ENCODE measurements around the gene SCN1B.

SCN1B gene

DNA sequence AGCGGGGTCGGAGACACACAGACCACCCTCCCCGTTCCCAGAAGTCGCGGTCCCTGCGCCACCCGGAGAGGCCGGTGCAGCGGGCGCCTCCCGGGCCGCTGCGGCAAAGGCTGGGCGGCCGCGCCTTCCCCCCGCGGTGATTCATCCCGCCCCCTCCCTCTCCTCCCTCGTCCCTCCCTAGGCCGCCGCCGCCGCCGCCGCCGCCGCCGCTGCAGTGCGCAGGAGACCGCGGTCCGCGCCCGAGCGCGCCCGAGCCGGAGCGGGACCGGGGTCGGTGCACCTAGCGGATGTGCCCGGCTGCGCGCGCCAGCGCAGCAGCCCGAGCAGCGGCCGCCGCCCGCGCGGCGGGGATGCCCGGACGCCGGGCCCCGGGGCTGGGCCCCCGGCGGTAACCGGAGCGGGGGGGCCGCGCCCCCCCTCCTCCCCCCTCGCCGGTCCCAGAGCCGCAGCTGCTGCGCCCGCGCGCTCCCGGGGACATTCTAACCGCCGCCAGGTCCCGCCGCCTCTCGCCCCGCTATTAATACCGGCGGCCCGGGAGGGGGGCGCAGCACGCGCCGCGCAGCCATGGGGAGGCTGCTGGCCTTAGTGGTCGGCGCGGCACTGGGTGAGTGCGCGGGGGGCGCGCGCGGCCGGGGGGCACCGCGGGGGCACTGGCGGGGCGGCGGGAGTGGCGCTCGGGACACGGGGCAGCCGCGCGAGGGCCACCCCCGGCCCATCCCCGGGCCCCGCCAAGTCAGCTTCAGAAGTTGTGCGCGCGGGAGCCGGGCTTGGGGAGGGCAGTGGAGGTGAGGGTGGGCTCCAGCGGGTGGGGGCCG lies at the start of gene SCN1B:
Gene SCN1B, plus strand, starts transcription at position 214 of the 815 bp plus-strand sequence. Its CDS starts 351 bp downstream, at position 565.
- peak within 1 kb of the TSS in 1 of 2 donors; percentile 80 for H3K27ac ChIP-seq
- DNase-seq (ENCODE audit: low spot score), result no peak
- TF ChIP-seq, protein P1, sequence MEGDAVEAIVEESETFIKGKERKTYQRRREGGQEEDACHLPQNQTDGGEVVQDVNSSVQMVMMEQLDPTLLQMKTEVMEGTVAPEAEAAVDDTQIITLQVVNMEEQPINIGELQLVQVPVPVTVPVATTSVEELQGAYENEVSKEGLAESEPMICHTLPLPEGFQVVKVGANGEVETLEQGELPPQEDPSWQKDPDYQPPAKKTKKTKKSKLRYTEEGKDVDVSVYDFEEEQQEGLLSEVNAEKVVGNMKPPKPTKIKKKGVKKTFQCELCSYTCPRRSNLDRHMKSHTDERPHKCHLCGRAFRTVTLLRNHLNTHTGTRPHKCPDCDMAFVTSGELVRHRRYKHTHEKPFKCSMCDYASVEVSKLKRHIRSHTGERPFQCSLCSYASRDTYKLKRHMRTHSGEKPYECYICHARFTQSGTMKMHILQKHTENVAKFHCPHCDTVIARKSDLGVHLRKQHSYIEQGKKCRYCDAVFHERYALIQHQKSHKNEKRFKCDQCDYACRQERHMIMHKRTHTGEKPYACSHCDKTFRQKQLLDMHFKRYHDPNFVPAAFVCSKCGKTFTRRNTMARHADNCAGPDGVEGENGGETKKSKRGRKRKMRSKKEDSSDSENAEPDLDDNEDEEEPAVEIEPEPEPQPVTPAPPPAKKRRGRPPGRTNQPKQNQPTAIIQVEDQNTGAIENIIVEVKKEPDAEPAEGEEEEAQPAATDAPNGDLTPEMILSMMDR (IDR thresholded peaks at IDR 0.05), result no peak

DNA sequence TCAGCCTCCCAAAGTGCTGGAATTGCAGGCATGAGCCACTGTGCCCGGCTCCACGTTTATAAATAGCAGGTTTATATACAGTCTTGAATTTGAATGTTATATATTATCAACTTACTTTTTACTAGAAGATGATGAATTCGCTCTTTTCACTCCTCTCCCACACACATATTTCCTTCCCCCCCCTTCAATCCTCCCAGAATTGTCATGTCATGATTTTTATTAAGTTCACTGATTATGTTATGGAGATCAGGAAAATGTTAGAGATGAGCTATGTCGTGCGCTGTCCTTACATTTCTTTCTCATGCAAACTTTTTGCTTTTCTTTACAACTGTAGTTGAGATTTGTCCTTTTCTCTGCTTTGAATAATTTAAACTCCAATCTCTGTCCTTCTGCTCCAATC lies 48.0 kb upstream of the SCN1B start:
- Histone ChIP-seq H3K27ac (no peak overlapping the region), H3K4me3 (no peak overlapping the region)
- no peak for DNase-seq (ENCODE audit: low spot score)
- TF ChIP-seq, protein P1 (IDR thresholded peaks at IDR 0.05), result no peak

More for the DNA sequence above, at the start of gene SCN1B:
- peak within 1 kb of the TSS; percentile 90 for H3K4me3 ChIP-seq

DNA sequence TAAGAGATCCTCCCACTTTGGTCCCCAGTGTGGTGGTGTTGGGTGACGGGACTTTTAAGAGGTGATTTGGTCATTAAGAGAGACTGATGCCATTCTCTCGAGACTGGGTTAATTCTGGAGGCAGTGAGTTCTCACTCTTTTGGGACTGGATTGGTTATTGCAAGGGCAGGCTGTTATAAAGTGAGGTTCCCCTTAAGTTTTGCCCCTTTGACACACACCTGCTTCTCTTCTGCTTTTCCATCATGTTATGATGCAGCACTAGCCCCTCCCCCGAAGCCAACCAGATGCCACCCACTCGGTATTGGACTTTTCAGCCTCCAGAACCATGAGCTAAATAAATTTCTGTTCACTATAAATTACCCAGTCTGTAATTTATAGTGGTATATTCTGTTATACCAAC lies 46.5 kb upstream of the SCN1B start:
- Histone ChIP-seq H3K4me3 (no peak overlapping the region), H3K27ac (no peak overlapping the region)
- TF ChIP-seq, protein P1 (IDR thresholded peaks at IDR 0.05), result no peak
- no peak for DNase-seq (ENCODE audit: low spot score)

DNA sequence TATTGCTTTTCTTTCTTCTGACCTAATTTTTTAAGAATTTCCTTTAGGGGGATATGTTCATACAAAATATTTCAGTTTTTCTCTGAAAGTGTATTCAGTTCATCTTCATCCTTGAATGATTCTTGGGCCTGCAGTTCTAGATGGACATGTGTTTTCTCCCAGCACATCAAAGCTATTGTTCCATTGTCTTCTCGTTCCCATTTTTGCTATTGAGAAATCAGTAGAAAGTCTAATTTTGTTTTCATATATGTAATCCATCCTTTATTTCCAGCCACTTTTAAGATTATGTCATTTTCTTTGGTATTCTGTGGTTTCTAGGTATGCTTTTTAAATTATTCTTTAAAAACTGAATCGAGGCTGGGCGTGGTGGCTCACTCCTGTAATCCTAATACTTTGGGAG lies 46.0 kb upstream of the SCN1B start:
- TF ChIP-seq, protein P1 (IDR thresholded peaks at IDR 0.05), result no peak
- H3K27ac ChIP-seq, result no peak overlapping the region
- no peak overlapping the region for H3K4me3 ChIP-seq
- no peak for DNase-seq (ENCODE audit: low spot score)

DNA sequence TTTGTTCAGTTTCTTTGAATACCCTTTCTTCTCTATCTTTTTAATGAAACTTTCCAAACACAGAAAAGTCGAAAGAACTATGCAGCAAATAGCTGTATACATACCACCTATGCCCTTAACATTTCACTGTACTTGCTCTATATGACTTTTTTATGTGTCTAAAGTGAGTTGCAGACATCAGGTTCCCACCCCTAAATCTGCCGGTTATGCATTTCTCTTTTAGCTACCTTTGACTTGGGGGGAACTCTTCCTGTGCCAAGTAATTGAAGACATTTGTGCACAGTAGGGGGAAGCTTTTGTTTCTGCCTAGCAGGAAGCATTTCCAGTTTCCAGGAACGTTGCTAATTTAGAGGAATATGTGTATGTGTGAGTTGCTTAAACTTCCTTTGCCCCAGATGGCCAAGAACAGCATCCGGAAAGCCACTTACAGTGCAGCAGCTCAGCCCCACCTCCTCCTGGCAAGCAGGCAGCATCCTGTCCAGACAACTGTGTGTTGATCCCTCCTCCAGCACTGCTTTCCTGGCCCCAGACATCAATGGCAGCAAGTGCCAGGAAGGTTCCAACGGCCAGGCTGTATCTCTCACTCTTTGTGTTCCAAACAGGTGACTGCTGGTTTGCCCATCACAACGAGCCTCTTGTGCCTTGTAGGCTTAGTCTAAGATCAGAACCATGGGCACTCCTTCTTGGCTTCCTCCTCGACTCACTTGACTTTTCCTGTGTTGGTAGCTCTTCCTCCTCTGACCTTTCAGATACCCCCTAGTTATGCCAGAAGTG lies 44.8 kb upstream of the SCN1B start:
- Histone ChIP-seq H3K4me3 (no peak overlapping the region), H3K27ac (peak overlapping the region in 1 of 2 donors; percentile 56)
- DNase-seq (ENCODE audit: low spot score), result no peak
- TF ChIP-seq, protein P1 (IDR thresholded peaks at IDR 0.05), result no peak

DNA sequence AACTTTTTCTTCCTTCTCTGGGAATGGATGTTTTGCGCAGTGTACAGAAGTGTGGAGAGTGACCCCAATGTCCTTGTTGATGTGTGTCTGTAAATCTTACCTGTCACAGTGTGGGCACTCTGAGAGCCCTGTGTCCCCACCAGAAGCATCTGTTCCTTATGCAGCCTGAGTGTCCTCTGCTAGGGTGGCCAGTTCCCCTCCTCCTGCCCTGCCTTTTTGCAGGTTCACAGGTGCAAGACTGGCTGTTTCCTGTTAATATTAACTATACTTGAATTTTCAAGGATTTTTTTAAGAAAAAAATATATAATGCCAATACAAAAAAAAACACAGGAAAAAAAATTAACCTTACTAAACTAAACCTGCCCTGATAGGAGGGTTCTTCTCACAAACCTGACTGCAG lies 42.2 kb upstream of the SCN1B start:
- H3K27ac ChIP-seq, result no peak overlapping the region
- no peak for DNase-seq (ENCODE audit: low spot score)
- no peak overlapping the region for H3K4me3 ChIP-seq
- TF ChIP-seq, protein P1 (IDR thresholded peaks at IDR 0.05), result no peak
